Lower leg skin (tissue), 4 donors: ENCODE results near the gene RYR2. TPM values are rescaled to one million over a fixed set of nuclear protein-coding genes. Genes with fewer than 3 reads are reported as not detected.

Experiments
- DNase-seq, 2 donors: peaks; one replicate each; pipeline ENCODE4 v3.0.0-alpha.2; 2019; ENCODE audit warnings: low spot score in 2 of 2
- H3K4me3 ChIP-seq: fragments of 200-600 bp; sonication (generic); 2 replicates; pipeline ENCODE4 v1.5.1; 2017; ENCODE audit warnings: mild to moderate bottlenecking, low read depth; ENCODE audit not compliant: poor library complexity, severe bottlenecking
- CTCF ChIP-seq, 3 donors: fragments of 450-650 bp; IDR thresholded peaks; one replicate each; pipeline ENCODE4 v1.5.1; 2016; ENCODE audit warnings: antibody characterized with exemption in 3 of 3, mild to moderate bottlenecking in 3 of 3, moderate library complexity in 2 of 3
- POLR2A ChIP-seq, 2 donors: fragments of 450-650 bp; IDR thresholded peaks; one replicate each; pipeline ENCODE4 v1.6.1; 2016 to 2017; ENCODE audit warnings: antibody characterized with exemption in 2 of 2, mild to moderate bottlenecking in 1 of 2, moderate library complexity in 1 of 2
- WGBS, 2 donors: methylation state at CpG; one replicate each; pipeline ENCODE4 v1.1.5; 2018; 5-methylcytosine and 5-hydroxymethylcytosine counted together
- intact Hi-C: fragments of 100-400 bp; cut with DNase I; formaldehyde crosslinking; loops from one replicate; pipeline ENCODE4 v1.15.0; 2023; ENCODE audit warnings: low total_unique reads
- total RNA-seq, 4 donors: library from RNA; depleted of rRNA; stranded (reverse); fragments of >200 nt; gene quantifications; one replicate each; pipeline ENCODE4 v1.1.0, GENCODE V29; 2016

The RYR2 gene
- total RNA-seq, 4 donors from 2014 or later, result 0.19 to 0.97 (median 0.66) TPM

DNA sequence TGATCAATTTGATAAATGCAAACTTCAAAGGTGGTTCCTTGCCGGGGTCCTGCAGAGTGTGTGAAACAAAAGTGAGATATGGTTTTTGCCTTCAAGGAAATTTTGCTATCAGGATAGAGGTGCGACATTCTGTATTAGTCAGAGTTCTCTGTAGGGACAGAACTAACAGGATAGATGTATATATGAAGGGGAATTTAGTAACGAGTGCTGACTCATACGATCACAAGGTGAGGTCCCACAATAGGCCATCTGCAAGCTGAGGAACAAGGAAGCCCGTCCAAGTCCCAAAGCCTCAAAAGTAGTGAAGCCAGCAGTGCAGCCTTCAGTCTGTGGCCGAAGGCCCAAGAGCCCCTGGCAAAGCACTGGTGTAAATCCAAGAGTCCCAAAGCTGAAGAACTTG is 157.0 kb downstream of the RYR2 start:
- intact Hi-C loops, result no loop called here
- DNase-seq, result no peak
- WGBS, 2 donors, result 61 to 69% methylated on average over 6 of the region's 6 CpGs

DNA sequence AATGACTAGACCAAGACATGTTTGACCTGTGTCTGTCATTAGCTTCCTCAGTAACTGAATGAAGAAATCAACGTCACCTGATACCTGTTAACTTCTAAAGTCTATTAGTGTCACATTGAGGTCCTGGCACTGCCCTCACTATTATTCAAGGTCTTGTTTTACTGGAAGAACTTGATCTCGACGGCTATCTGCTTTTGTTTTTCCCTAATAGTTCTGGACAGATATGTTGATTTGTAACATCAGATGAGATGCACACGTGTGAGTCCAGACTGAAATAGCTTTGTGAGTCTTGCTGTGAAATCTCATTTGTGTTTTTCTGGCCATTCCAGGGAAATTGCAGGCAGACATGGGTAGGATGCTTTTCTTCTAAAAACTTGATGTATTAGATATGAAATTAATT is 159.2 kb downstream of the RYR2 start:
- no peak for DNase-seq
- WGBS, 2 donors, result 67 to 77% methylated on average over 4 of the region's 4 CpGs
- intact Hi-C loops, result no loop called here
- H3K4me3 ChIP-seq, result no peak overlapping the region
- TF ChIP-seq POLR2A (IDR thresholded peaks at IDR 0.05) (no peak), CTCF (IDR thresholded peaks at IDR 0.05) (no peak)

More for the DNA sequence above, 157.0 kb downstream of the RYR2 start:
- no peak overlapping the region for H3K4me3 ChIP-seq
- TF ChIP-seq CTCF (IDR thresholded peaks at IDR 0.05) (no peak), POLR2A (IDR thresholded peaks at IDR 0.05) (no peak)

GRCh38 chr1:237204841-237205240 is 162.9 kb downstream of the RYR2 start:
- intact Hi-C loops, result no loop called here
- H3K4me3 ChIP-seq, result no peak overlapping the region
- no peak for DNase-seq
- WGBS, 2 donors, result 87 to 88% methylated on average over 3 to 4 of the region's 4 CpGs
- TF ChIP-seq POLR2A (IDR thresholded peaks at IDR 0.05), result no peak

DNA sequence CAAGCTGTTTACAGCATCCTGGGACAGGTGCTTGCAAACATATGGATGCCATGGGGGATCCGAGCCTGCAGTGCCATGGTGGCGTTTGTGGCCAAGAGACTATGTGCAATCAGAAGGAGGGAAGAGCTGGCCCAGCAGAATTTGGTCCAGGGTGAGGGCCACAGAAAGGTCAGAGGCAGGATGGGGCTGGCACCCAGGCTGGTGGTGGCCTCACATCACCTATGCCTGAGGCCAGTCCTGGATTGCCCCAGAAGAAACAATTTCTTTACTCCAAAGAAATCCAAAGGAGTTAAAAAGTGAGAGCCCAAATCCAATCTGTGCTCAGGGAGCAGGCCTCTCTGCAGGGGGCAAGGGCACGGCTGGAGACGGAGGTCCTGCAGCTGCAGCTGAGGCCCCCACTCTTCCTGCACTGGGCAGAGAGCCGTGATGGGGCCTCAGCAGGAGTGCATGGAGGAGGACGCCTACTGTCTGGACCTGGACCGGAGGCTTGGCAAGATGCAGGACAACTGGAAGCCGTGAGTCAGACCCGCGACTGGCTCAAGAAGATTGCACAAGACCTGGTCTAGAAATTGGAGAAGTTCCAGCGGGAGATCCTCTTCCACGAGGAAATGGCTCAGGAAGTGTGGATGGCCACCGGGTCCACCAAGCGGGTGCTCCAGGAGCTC is 163.5 kb downstream of the RYR2 start:
- TF ChIP-seq CTCF (IDR thresholded peaks at IDR 0.05) (no peak), POLR2A (IDR thresholded peaks at IDR 0.05) (no peak)
- WGBS, 2 donors, result 62 to 77% methylated on average over 14 of the region's 14 CpGs
- intact Hi-C loops, result no loop called here
- DNase-seq, result no peak
- no peak overlapping the region for H3K4me3 ChIP-seq

GRCh38 chr1:237206065-237206414 is 164.1 kb downstream of the RYR2 start:
- intact Hi-C loops, result no loop called here
- WGBS, 2 donors, result 80 to 84% methylated on average over 6 of the region's 6 CpGs
- no peak for DNase-seq
- no peak overlapping the region for H3K4me3 ChIP-seq
- TF ChIP-seq POLR2A (IDR thresholded peaks at IDR 0.05), result no peak
- TF ChIP-seq CTCF (IDR thresholded peaks at IDR 0.05), result no peak

- no peak for DNase-seq
- intact Hi-C loops, result no loop called here
- H3K4me3 ChIP-seq, result no peak overlapping the region
- TF ChIP-seq POLR2A (IDR thresholded peaks at IDR 0.05) (no peak), CTCF (IDR thresholded peaks at IDR 0.05) (no peak)
- WGBS, 2 donors, result 85 to 86% methylated on average over 5 of the region's 5 CpGs
These were observed 169.0 kb downstream of the RYR2 start for GRCh38 chr1:237211031-237211430.
